AG10803 (cell line): ENCODE data around the gene C1QTNF2.

Experiments used
- DNase-seq: peaks from one replicate; pipeline ENCODE4 v3.0.0; 2010; ENCODE audit warnings: low read depth
- H3K4me3 ChIP-seq: 2 replicates; pipeline ENCODE4 v1.5.1; 2011; ENCODE audit warnings: mild to moderate bottlenecking, low read length, control low read depth
- CTCF ChIP-seq: conservative IDR thresholded peaks from 2 replicates; pipeline ENCODE4 v1.5.1; 2011; ENCODE audit warnings: mild to moderate bottlenecking, low read length, control low read depth, inconsistent platforms

The C1QTNF2 gene

GRCh38 chr5:160361624-160362228, 8.7 kb downstream of the C1QTNF2 start:
- no peak for TF ChIP-seq CTCF
- no peak overlapping the region for H3K4me3 ChIP-seq
- no peak for DNase-seq

GRCh38 chr5:160360310-160360709, 10.1 kb downstream of the C1QTNF2 start:
- TF ChIP-seq CTCF, result peak; percentile 9; the same call in 1 of the 2 replicates
- H3K4me3 ChIP-seq, result no peak overlapping the region
- DNase-seq, result no peak

GRCh38 chr5:160359816-160360215, 10.6 kb downstream of the C1QTNF2 start:
- H3K4me3 ChIP-seq, result no peak overlapping the region
- no peak for TF ChIP-seq CTCF
- DNase-seq, result no peak

GRCh38 chr5:160359242-160359641, 11.2 kb downstream of the C1QTNF2 start:
- DNase-seq, result no peak
- TF ChIP-seq CTCF, result no peak
- no peak overlapping the region for H3K4me3 ChIP-seq

- no peak for TF ChIP-seq CTCF
- no peak overlapping the region for H3K4me3 ChIP-seq
- peak; percentile 13 for DNase-seq
Measured at GRCh38 chr5:160357861-160358411, 12.5 kb downstream of the C1QTNF2 start.

GRCh38 chr5:160357394-160357793, 13.0 kb downstream of the C1QTNF2 start:
- no peak overlapping the region for H3K4me3 ChIP-seq
- DNase-seq, result no peak
- TF ChIP-seq CTCF, result no peak
